EL (cell line): ENCODE data around the gene MYL2.

Experiments
- DNase-seq: peaks from one replicate; pipeline ENCODE4 v3.0.0-alpha.2; 2016

MYL2 gene

DNA sequence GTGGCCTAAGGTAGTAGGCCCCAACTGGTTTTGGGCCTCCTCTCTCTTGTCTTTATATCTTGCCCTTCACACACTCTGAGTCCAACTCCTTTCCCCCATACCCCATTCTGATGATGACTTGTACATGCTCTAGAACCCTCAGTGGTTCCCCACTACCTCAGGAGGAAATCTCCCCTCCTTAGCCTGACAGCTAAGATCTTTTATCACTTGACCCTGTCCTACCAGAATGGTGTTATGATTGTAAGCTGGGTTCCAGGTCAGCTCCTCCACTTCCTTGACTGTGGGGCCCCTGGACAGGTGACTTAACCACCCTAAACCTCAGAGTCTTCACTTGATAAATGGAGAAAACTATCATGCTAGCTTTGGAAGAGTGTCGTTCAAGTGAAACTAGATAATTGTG is 9.4 kb upstream of the MYL2 start:
- no peak for DNase-seq

DNA sequence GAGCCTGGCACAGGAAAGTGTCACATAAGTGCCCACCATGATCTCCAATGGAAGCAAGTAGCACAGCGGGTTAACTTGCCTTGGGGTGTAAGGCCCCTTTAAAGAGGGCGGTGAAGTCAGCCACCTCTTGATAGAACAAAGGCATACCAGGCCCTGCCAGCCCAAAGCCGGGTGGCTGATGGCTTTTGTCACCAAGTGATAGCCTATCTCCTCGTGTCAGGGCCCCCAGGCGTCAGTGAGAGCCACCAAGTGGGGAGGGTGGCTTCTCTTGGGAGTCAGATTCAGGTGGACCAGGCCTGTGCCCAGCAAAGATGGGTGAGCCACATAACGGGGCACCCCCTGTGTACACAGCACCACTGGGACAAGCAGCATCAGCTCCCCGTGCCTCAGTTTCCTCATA is 8.3 kb upstream of the MYL2 start:
- no peak for DNase-seq

DNA sequence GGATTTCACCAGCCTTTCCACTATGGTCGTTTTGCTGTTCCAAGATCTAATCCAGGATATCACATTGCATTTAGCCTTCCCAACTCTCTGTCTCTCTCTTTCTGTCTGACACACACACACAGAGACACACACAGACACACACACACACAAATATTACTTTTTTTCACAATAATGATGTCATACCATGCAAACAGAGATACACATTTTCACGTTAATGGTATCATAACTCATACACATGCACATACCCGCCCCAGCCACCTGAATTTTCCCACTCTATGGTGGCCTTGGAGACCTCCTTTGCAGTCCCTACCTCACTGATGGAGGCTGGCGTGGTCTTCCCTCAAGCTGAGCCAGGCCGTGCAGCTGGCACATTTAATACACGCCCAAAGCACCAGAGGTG is 7.2 kb upstream of the MYL2 start:
- no peak for DNase-seq

DNA sequence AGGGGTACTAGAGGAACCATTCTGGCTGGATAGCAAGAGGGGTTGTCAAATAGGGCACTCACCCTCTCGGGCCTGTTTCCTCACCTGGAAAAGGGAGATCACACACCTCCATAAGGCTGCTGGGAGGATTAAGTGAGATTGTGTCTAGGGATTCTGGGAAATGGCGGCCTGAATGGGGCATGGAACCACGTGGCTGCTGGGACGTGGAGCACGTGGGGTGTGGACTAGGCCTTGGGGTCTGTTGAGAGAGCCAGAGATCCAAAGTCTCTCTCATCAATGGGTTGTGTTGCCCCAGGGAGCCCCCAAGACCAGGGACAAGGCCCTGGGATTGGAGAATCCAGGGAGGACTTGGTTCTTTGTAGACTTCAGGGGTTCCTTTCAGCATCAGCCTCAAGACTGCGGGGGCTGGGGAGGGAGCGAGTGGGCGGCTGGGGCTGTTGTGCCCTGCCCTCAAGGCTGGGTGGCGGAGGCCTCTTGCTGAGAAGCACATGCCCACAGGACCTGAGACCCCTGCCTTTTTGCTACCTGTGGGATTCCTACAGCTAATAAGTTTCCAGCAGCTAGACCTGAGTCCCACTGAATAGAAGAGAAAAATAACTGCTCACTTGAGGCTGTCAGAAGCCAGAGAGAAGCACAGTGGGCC is 3.4 kb upstream of the MYL2 start:
- no peak for DNase-seq

DNA sequence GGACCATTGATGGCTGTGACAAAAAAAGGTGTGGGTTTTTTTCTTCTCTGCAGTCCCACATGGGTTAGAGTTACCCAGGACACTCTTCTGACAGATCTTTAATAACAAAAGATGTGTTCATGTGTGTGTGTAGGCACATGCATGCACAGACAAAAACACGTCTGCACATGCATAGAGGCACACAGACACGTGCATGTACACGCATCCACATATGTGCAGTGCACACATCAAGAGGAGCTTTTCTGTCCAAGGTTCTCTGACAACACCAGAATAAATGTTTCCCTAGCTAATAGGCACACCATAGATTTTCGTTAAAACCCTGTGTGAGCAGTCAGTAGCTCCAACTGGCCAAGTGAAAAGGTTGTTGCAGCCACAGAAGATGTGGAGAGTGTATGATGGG is 2.8 kb upstream of the MYL2 start:
- DNase-seq = no peak

DNA sequence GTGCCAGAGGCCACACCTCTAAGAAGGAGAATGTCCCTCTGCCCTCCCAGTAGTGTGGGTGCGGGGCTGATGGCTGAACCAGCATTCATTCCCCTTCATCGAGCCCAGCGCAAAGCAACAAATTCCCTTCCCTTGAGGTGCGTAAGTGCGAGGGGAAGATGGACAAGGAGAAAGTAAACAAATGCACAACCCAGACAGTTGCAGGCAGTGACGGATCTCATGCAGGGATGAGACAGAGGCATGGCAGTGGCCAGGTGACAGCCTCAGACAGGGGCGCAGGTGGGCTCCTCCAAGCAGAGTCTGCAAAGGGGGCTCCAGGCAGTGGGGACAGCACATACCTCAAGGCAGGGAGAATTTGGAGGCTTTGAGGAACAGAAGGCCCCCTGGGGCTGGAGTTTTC is 2.3 kb upstream of the MYL2 start:
- no peak for DNase-seq

DNA sequence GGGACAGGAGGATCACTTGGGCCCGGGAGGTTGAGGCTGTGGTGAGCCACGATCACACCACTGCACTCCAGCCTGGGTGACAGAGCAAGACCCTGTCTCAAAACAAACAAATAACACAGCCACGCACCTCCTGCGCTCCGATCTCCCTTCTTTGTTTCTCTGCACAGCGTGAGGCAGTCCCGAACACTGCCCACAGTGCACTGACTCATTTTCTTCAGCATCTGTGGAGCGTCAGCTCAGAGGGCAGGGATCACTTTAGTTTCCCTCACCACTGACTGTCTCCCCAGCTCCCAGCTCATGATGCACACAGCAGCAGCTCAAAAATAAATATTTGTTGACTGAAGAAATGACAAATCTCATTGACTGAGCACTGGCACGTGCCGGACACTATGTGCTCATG is 883 bp upstream of the MYL2 start:
- DNase-seq = peak; percentile 56

DNA sequence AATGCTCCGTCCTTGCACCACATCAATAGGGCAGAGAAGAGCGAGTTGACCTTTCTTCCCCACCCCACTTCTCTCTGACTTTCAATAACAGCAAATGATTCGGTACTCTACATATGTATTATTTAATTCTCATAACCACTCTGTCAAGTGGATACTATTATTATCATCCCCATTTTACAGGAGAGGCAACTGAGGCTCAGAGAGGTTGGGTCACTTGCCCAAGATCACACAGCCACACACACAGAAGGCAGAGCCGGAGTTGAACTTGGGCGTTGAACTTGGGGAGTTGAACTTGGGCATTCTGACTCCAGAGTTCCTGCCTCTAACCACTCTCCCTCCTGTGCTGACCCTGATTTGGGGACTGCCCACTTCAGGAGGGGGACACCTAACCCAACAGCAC is 659 bp downstream of the MYL2 start:
- no peak for DNase-seq

DNA sequence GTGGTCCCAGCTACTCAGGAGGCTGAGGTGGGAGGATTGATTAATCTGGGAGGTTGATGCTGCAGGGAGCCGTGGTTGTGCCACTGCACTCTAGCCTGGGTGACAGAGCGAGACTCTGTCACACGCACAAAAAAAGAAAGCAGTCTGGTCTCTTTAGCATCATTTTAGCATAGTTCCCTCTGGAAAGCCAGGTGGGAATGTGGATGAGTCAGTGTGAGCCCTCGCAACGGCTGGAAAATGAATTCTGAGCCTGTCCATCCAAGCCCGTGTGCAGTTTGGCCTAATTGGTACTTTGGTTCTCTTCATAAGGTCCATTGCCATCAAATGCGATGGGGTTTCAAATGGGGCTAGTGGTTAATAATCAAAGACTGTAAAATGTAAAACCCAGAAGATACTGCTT is 2.4 kb downstream of the MYL2 start:
- DNase-seq = no peak

DNA sequence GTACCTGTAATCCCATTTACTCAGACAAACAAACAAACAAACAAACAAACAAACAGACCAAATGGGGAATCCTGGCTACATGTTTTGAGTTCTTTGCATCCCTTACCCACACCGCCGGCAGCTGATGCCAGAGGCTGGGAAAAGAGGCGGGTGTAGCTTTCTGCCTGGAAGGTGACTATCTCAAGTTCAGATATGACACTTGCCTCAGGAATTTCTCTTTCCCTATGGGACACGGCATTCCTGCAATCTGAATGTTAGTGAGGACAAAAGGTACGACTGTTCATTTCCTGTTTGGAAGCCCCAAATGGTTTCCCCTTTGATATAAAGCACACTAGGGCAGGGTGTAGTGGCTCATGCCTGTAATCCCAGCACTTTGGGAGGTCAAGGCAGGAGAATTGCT is 2.9 kb downstream of the MYL2 start:
- peak; percentile 75 for DNase-seq

DNA sequence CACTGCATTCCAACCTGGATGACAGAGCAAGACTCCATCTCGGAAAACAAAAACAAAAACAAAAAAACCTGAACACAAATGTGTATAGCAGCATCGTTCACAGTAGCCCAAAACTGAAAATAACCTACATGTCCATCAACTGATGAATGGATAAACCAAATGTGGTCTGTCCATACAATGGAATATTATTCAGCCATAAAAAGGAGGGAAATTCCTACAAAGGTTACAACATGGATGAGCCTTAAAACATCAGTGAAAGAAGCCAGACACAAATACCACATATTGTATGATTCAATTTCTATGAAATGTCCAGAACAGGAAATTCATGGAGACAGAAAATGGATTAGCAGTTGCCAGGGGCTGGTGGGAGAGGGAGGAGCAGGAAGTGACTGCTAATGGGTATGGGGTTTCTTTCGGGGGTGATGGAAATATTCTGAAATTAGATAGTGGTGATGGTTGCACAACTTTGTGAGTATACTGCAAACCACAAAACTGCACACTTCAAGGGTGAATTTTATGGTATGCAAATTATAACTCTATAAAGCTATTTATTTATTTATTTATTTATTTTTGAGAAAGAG is 4.0 kb downstream of the MYL2 start:
- DNase-seq = peak; percentile 33

DNA sequence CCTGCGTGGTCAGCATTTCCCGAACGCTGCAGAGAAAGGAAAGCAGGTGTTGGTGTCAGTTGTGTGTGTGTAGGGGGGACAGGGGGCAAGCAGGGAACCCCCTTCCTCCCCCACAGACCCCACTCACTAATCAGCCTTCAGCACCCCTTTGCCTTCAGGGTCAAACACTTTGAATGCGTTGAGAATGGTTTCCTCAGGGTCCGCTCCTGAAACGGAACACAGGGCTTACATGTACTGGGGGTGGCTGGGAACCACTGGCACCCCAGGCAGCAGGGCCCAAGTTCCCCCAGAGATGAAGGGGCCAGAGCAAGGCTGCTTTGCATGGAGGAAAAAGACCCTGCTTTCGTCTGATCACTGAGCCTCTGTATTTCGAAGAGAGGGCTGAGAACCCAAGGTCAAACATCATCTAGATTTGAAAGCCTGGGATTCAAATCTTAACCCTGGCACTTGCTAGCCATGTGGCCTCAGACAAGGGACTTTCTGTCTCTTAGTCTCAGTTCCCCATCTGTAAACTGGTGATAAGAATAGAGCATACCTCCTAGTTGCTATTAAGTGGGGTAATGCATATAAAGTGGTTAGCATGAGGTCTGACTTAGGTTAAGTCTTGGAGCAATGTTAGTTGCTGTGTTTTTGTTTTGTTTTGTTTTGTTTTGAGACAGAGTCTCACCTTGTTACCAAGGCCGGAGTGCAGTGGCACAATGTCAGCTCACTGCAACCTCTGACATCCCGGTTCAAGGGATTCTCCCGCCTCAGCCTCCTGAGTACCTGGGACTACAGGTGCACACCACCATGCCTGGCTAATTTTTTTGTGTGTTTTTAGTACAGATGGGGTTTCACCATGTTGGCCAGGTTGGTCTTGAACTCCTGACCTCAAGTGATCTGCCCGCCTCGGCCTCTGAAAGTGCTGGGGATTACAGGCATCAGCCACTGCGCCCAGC is 7.0 kb downstream of the MYL2 start:
- DNase-seq = no peak

DNA sequence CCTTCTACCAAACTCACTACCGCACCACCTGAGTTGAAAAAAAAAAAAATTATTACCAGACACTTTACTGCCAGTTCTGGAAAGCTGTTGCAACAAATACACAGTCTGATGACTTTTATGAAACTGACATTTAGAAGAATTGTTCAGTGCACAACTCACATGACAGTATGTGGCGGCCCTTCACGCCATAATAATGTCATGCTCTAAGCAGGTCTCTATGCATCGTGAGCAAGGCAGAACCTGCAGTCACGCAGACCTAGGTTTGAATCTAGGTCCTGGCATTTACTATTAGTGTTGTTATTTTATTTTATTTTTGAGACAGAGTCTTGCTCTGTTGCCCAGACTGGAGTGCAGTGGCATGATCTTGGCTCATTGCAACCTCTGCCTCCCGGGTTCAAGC is 8.1 kb downstream of the MYL2 start:
- DNase-seq = no peak

DNA sequence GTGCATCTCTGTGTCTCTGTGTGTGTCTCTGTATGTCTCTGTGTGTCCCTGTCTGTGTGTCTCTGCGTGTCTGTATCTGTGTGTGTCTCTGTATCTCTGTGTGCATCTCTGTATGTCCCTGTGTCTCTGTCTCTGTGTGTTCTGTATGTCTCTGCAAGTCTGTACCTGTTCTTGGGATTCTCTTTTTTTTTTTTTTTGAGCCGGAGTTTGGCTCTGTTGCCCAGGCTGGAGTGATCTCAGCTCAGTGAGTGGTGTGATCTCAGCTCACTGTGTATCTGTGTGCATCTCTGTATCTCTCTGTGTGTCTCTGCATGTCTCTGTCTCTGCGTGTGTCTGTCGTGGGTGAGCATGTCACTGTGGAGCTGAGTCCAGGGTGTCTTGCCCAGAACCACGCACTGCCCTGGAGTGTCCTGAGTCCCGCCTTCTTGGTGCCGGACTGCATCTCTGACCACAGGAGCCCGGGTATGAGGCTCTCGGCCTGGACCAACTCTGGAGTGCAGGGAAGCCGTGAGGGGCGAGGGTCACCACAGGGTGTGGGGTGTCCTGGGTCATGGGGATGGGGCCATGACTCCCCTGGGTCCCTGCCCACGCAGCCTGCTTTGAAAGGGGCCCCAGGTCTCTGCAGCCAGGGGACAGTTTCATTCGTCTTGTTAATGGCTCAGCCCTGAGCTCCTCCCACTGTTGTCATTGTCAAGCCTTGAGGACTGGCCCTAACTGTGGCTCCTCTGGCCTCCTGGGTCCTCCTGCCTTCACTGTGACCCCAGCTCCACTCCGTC is 11.8 kb downstream of the MYL2 start:
- DNase-seq = no peak

DNA sequence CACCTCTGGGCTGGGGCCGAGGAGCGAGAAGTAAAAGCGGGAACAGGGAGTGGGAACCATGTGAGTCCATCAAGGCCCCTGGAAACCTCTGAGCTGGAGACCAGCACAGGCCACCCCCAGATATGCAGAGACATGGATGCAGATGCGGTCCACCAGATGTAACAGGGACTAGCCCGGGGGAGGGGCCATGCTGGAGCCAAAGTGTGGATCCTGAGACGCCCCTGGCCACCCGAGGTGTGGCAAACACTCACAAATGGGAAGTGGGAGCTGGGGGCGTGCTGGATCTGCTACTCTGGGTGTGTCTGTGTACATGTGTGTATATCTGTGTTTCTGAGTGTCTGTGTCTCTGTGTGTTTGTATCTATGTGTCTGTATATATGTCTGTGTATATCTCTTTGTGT is 12.8 kb downstream of the MYL2 start:
- no peak for DNase-seq

DNA sequence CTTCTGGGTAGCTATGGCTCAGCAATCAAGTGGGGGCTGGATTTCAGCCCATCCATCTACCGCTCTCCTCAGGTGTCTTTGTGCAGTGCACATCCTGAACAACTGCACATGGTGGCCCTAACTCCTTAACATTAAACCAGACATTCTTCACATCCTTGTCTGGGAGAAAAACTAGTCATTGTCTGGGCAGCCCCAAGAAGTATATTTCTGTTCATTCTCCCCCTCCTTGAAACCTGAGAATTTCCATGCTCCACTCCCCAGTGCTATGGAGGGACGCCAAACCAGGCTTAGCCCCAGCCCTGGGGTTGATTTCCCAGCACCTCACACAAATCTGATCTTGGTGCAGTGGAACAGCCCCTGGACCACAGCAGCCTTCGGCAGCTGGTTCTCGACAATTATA is 13.4 kb downstream of the MYL2 start:
- DNase-seq = no peak

DNA sequence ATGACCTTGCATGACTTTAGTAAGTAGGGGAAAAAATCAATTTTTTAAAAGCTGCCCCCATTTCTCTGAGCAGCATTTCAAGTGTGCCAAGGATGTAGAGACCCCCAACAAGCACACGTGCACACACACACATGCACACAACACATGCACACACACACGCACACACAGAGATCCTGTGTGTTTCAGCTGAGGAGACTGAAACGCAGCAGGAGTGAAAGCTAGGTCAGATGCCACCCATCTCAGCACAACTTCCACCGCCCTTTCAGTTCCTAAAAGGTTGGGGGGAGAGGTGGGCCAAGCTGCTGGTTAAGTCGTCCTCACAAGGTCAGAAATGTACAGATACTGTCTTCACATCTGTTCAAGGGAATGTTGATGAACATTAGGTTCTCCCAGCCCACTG is 13.9 kb downstream of the MYL2 start:
- no peak for DNase-seq

DNA sequence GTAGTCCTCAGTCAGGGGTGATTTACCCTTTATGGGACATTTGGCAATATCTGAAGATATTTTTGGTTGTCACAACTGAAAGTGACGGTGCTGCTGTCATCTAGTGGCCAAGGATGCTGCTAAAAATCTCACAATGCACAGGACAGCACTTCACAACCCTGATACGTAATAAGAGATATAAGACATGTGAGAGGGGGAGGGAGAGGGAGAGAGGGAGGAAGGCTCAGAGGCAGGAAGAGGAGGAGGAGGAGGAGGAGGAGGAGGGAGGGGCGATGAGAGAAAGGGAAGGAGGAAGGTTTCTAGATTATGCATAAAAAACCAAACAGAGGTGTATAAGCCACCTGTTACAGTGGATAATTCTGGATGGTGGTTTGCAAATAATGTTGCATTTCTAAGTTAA is 14.3 kb downstream of the MYL2 start:
- DNase-seq = no peak

DNA sequence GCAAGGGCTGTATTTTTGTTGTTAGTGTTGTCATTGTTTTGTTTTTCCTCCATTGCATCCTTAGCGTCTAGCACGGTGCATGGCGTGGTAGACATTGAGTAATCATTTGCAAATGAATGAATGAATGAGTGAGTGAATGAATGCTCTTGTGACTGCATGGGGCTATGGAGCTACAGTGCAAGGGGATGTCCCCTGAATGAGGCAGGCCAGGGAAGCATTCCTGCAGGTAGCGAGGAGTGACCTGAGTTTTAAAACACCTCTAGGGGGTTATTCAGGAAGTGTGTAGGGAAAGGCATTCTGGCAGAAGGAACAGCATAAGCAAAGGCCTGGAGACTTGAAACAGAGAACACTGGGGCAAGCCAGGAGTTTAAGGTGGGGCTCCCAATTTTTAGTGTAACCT is 16.9 kb downstream of the MYL2 start:
- no peak for DNase-seq

DNA sequence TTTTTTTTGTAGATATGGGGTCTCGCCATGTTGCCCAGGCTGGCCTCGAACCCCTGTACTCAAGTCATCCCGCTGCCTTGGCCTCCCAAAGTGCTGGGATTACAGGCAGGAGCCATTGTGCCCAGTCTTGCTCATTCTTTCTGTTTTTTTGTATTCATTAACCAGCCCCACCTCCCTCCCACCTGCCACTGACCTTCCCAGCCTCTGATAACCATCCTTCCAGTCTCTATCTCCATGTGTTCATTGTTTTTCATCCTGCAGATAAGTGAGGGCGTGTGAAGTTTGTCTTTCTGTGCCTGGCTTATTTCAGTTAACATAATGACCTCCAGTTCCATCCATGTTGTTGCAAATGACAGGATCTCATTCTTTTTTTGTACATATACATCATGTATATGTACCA is 19.0 kb downstream of the MYL2 start:
- DNase-seq = no peak

DNA sequence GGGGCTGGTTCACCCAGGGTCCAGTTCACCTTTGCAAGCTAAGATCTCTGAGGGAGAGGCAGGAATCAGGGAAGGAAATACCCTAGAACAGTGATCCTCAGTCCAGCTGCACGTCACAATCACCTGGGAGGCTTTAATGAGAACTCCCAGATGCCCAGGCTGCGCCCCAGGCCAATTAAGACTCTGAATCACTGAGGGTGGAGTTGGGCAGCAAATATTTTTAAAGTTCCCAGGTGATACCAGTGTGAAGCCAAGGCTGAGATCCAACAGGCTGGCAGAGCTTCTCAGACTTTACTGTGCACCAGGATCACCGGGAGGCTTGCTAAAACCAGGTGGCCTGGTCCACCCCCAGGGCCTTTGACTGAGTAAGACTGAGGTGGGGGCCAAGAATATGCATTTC is 23.8 kb downstream of the MYL2 start:
- DNase-seq = no peak

DNA sequence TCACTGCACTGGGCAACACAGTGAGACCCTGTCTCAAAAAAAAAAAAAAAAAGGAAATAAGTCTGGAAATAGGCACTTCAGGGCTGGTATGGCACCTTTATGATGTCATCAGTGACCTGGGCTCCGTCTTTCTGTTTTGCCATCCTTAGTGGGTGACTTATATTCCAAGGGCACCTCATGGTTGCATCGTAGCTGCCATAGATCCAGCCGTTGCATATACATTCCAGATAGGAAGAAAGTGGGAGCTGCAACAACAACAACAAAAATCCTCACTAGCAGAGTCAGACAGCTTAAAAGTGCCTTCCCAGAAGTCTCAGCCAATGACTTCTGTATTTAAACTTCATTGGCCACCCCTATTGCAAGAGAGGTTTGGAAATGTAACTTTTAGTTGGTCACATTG is 26.4 kb downstream of the MYL2 start:
- DNase-seq = no peak

DNA sequence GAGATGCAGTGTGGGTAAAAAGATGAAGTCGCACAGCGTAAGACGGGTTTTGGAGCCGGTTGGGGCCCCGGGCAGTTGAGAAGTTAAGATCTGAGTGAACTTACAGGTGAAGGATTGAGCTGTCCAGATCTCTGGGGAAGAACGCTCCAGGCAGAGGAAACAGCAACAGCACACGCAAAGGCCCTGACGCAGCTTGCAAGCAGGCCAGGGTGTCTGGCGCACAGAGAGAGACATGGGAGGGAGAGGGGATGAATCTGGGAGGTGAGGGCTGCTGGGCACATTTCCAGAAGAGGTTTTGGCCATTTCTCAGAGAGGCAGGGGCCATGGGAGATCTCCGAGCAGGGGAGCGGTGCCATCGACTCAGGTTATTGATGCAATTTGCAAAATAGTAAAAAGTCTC is 31.0 kb downstream of the MYL2 start:
- DNase-seq = no peak
